ENCODE results near the gene COL11A1.

DNA sequence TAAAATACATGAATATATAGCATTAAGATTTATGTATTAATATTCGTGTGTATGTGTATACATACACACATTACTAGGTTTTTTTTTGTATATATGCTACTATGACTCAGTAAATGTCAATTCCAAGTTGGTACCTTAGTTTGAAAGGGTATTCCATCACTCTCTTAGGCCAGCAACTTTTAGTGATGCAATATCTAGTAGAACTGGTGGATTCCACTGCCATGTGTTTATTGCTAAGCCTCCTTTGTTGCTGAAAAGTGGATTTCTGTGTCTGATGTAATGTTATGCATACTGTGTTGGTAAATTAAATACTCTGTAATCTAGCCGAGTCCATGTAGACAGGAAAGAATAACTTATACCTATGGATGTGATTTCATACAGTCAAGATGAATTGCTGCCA, 16.9 kb upstream of the COL11A1 start:
- TF ChIP-seq, protein P1, sequence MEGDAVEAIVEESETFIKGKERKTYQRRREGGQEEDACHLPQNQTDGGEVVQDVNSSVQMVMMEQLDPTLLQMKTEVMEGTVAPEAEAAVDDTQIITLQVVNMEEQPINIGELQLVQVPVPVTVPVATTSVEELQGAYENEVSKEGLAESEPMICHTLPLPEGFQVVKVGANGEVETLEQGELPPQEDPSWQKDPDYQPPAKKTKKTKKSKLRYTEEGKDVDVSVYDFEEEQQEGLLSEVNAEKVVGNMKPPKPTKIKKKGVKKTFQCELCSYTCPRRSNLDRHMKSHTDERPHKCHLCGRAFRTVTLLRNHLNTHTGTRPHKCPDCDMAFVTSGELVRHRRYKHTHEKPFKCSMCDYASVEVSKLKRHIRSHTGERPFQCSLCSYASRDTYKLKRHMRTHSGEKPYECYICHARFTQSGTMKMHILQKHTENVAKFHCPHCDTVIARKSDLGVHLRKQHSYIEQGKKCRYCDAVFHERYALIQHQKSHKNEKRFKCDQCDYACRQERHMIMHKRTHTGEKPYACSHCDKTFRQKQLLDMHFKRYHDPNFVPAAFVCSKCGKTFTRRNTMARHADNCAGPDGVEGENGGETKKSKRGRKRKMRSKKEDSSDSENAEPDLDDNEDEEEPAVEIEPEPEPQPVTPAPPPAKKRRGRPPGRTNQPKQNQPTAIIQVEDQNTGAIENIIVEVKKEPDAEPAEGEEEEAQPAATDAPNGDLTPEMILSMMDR (IDR thresholded peaks at IDR 0.05; ENCODE audit: low read depth, low read length, poor library complexity, severe bottlenecking): no peak
- TF ChIP-seq EZH2phosphoT487 (IDR thresholded peaks at IDR 0.05; ENCODE audit: borderline replicate concordance, low read length): no peak

All from DOHH2 (cell line).